OCI-M1 (cell line): ENCODE data around the gene CST6.
A peak's percentile ranks its signal among the peaks of the same experiment; 100 is the strongest.

Source experiments
- DNase-seq: peaks from one replicate; lab custom pipeline; 2025; lab: John Stamatoyannopoulos, UW

The CST6 gene

DNA sequence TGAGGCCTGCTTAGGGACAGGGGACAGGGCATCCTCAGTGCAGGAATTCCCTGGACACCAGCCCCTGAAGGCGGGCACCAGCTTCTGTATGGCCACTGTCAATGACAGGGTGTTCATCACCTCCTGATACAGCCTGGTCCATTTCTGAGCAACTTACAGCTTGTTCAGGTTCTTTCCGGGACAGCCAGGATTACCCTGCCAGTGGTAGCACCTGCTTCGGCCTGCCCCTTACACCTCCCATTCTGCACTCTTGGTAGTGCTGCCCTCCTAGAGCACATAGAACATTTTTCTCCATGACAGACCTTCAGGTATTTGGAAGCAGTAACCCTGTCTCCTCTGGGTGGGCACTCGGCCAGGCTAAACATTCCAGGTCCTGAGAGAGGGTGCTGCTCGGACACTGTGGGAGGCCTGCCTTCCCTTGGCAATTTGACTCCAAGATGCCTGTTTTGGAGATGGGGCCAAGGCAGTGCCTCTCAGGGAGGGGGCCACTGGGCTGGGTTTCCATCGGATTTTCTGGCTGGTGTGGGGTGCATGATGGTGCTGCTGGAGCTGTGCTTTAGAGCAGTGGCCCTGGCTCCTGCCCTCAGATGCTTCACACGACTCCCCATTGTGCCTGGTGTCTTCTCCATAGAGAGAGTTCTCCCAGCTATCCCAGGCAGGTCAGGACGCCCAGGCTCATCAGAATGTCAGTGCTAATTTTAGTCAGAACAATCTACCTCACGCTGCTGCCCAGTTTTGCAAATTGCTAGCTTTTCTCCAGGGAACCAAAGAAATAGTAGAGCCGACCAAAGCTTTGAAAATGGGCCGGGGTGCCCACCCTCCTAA, 35.9 kb downstream of the CST6 start:
- no peak for DNase-seq

GRCh38 chr11:66048547-66049323, 36.9 kb downstream of the CST6 start, which contains the start of gene GAL3ST3:
Gene GAL3ST3 (minus strand): TSS chr11:66049161. CDS start chr11:66045415, 3,746 bp downstream.
- DNase-seq, result no peak

DNA sequence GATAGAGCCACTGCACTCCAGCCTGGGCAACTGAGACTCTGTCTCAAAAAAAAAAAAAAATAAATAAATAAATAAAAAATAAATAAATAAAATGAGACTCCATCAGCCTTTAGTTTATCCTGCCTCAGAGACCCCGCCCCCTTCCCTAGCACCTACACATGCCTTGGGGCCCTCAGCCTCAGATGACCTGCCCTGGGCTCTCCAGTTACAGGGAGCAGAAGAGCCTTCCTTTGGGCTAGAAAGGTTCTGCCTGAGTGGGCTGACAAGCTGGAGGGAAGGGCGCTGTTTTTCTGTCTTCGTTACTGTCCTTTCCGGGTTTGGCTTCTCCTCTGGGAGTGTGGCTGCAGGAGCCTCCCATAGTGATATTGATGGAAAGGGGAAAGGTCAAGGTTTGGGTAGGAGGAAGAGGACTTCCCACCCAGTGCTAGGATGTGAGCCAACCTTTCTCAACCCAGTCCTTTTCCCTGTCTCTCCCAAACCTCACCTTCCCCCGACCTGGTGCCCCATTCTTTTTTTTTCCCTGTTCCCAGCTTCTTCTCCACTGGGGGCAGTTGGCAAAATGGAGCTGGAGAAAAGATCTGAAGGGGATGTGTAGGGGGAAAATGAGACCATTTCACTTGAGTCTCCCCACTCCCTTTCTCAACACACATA, 38.9 kb downstream of the CST6 start:
- peak; percentile 36 for DNase-seq

DNA sequence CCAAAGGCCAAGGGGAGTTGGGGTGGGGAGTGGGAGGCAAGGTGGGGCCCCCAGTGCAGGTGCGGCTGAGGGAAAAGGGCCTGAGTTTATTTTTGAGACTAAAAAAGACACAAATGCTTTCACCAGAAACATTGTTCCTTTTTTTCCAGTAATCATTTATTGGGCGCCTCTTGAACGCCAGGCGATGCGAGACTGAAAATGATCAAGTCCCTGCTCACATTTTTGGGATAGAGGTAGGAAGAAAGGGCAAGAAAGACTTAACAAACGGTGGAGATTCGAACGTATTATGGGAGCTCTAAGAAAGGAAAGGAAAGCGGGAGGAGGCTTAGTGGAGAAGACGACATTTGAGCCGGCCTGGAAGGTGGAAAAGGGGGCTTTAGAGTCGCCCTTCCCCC, 39.6 kb downstream of the CST6 start:
- no peak for DNase-seq

GRCh38 chr11:66051766-66052663, 40.2 kb downstream of the CST6 start, which contains the start of gene SF3B2:
Gene SF3B2 (plus strand): TSS chr11:66052364. CDS start chr11:66052385, 21 bp downstream.
- peak; percentile 98 for DNase-seq

- no peak for DNase-seq
These were observed 40.8 kb downstream of the CST6 start for GRCh38 chr11:66052664-66052982.

DNA sequence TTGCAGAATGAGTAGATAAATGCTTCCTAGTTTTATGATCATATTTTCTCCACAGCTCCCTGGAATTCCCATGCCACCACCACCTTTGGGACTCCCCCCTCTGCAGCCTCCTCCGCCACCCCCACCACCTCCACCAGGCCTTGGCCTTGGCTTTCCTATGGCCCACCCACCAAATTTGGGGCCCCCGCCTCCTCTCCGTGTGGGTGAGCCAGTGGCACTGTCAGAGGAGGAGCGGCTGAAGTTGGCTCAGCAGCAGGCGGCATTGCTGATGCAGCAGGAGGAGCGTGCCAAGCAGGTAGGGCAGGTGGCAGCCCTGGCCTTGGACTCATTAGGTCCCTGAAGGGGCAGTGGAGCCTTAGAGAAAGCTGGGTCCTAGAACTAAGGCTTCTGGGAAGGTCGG, 43.2 kb downstream of the CST6 start:
- DNase-seq, result no peak

- DNase-seq, result no peak
These were observed 44.7 kb downstream of the CST6 start for GRCh38 chr11:66056501-66056900.

DNA sequence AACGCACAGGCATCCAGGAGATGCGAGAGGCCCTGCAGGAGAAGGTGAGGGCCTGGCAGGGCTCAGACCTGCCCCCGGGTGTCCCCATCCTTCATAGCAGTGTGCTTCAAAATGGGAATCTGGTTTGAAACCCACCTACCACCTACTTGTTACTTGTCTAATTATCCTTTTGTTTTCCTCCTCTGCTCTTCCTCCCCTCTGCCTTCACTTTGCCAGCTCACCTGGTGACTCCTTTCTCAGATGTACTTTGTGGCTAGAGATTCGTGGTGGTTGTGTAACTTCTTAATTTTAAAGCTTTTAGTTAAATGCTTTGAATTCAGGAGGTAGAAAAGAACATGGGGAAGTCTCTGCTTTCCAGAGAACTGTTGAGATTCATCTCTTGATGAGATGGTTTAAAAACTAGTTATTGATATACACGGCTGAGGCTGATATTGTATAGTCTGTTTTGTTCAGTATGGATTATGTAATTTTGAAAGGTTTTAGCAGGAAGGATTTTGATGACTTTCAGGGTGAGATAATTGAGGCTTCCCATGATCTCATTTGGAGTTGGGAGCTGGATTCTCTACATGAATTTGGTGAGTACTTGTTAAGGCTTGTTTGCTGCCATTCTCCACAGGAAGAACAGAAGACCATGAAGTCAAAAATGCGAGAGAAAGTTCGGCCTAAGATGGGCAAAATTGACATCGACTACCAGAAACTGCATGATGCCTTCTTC, 48.3 kb downstream of the CST6 start:
- DNase-seq, result no peak

GRCh38 chr11:66061268-66061667, 49.5 kb downstream of the CST6 start:
- no peak for DNase-seq

DNA sequence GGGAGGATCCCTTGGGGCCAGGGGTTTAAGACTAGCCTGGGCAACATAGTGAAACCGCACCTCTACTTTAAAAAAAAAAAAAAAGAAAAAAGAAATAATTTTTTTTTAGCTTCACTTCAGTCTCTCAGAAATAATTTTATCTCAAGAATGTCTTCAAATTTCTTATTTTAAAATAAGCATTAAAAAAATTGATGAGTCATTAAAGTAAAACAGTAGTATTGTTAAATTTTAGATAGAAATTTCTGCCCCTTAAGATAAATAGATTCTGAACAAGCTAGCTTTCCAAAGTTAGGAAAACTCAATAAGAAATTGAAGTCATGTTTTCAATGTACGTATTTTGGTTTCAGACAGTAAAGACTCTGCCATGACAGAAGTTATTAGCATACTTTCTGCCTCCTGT, 50.6 kb downstream of the CST6 start:
- DNase-seq, result no peak
